Measurements from ENCODE around the gene WAPL. TPM values are rescaled to one million over a fixed set of nuclear protein-coding genes. Genes with fewer than 3 reads are reported as not detected.

WAPL gene
- polyA plus RNA-seq, 2 of the 4 experiments (the other 2 are of a cell fraction) = 15.4 to 25.6 TPM

DNA sequence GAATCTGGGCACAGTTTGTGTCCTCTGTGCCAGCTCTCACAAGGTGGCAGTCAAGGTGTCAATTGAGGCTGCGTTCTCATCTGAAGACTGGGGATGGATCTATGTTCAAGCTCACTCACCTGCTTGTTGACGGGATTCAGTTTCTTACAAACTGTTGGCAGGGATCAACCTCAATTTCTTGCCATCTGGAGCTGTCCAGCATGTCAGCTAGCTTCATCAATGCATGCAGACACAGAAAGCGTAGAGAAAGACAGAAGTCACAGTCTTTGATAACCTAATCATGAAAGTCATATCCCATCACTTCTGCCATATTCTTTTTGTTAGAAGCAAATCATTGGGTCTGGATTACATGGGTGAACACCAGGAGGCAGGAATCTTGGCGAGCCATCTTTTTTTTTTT is 32.0 kb upstream of the WAPL start:
- ATAC-seq (no peak), FAIRE-seq (no peak), DNase-seq (ENCODE audit: low read depth in 1 of 2, low spot score in 1 of 2) (no peak)
- WGBS (ENCODE audit: missing lambda C conversion rate) = 65% methylated on average over 4 of the region's 4 CpGs
- no peaks in the 10 kb centered on the region for H3K9me3 ChIP-seq
- H3K4me3 ChIP-seq = no peak overlapping the region
- no peak for TF ChIP-seq ZC3H11A (IDR thresholded peaks at IDR 0.05)
- TF ChIP-seq ZSCAN20 (CRISPR knock-in tag; IDR thresholded peaks at IDR 0.05) = no peak
- TF ChIP-seq REST (IDR thresholded peaks at IDR 0.05) = peak; percentile 56; the same call in 1 of the 2 replicates
- TF ChIP-seq PHF8 (IDR thresholded peaks at IDR 0.05; ENCODE audit: borderline replicate concordance, low read depth) = no peak
- no peak overlapping the region for H3K27ac ChIP-seq
- ChIA-PET CTCF (interaction anchor here (1.1 kb wide), 1 partner anchor 13 kb away, joined by 3 read pairs; no protein-coding TSS in a partner anchor), POLR2A (no interaction called here)
- H3K4me1 ChIP-seq = no peaks in the 10 kb centered on the region
- no peak overlapping the region for H3K4me2 ChIP-seq

DNA sequence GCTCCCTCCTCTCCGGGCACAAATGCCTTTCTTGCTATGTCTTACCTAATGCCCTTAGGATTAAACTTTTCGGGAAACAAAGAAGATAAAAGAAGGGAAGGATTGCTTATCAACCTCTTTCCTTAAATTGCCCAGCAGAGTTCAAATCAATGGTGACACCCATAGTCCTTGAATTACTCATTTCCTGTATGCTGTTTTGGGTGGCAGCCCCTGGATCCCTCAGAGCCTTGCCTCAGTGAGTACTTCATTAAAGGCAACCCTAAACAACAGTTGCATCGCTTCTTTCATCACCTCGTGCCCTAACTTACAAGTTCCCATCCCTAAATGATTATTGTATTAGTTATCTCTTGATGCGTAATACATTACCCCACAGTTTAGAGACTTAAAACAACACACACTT is 31.6 kb upstream of the WAPL start:
- POLR2A ChIA-PET = no interaction called here
- TF ChIP-seq ZC3H11A (IDR thresholded peaks at IDR 0.05) = no peak
- TF ChIP-seq JUNB (IDR thresholded peaks at IDR 0.05) = no peak
- no peak for TF ChIP-seq HOXB13 (CRISPR knock-in tag; IDR thresholded peaks at IDR 0.05; ENCODE audit: low read depth)
- no peak for TF ChIP-seq CBX8 (IDR thresholded peaks at IDR 0.05)
- TF ChIP-seq CTCF (IDR thresholded peaks at IDR 0.05) = no peak
- no peak for TF ChIP-seq NFE2L2 (conservative IDR thresholded peaks at IDR 0.05; ENCODE audit: low read length)
- TF ChIP-seq FOXS1 (CRISPR knock-in tag; IDR thresholded peaks at IDR 0.05) = no peak
- no peak for TF ChIP-seq MYC (IDR thresholded peaks at IDR 0.05; ENCODE audit: borderline replicate concordance, low read length)
- no peak for TF ChIP-seq MAFK (IDR thresholded peaks at IDR 0.05; ENCODE audit: partially characterized antibody)
- TF ChIP-seq EHF (CRISPR knock-in tag; IDR thresholded peaks at IDR 0.05) = no peak
- no peak for TF ChIP-seq BHLHE40 (IDR thresholded peaks at IDR 0.05; ENCODE audit: low read depth, low read length)
- no peak for FAIRE-seq
- CTCF ChIA-PET = no interaction called here
- no peak overlapping the region for H3K27ac ChIP-seq
- H3K4me2 ChIP-seq = no peak overlapping the region
- DNase-seq (ENCODE audit: low read depth in 1 of 2, low spot score in 1 of 2) = no peak
- H3K4me3 ChIP-seq = no peak overlapping the region
- no peak for ATAC-seq
- 67% methylated on average over 5 of the region's 5 CpGs for WGBS (ENCODE audit: missing lambda C conversion rate)
- no peaks in the 10 kb centered on the region for H3K4me1 ChIP-seq
- no peaks in the 10 kb centered on the region for H3K9me3 ChIP-seq

DNA sequence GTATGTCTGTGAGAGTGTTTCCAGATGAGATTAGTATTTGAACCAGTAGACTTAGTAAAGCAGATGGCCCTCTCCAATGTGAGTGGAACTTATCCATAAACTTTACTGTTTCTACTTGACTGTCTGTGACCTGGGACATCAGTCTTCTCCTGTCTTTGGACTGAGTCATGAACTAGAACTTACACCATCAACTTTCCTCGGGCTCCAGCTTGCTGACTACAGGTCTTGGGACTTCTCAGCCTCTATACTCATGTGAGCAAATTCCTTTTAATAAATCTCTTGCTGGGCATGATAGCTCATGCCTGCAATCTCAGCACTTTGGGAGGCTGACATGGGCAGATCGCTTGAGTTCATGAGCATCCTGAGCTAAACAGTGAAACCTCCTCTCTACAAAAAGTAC is 25.7 kb upstream of the WAPL start:
- H3K9me3 ChIP-seq = no peaks in the 10 kb centered on the region
- ChIA-PET POLR2A (no interaction called here), CTCF (interaction anchor here (1.7 kb wide), 1 partner anchor 37 kb away, joined by 4 read pairs; no protein-coding TSS in a partner anchor)
- H3K4me1 ChIP-seq = peaks cover 10% of the 10 kb centered on the region; the same call in 1 of the 3 replicates
- TF ChIP-seq FOSL2 (IDR thresholded peaks at IDR 0.05) (no peak), FOSL2 (CRISPR knock-in tag; IDR thresholded peaks at IDR 0.05) (no peak), FOSB (CRISPR knock-in tag; IDR thresholded peaks at IDR 0.05) (no peak), ZSCAN20 (CRISPR knock-in tag; IDR thresholded peaks at IDR 0.05) (no peak), CBX2 (IDR thresholded peaks at IDR 0.05; ENCODE audit: borderline replicate concordance, low read depth) (no peak), KDM5A (IDR thresholded peaks at IDR 0.05) (no peak), E2F6 (IDR thresholded peaks at IDR 0.05; ENCODE audit: borderline replicate concordance, low read depth) (no peak), ZNF302 (CRISPR knock-in tag; IDR thresholded peaks at IDR 0.05) (no peak), MAZ (IDR thresholded peaks at IDR 0.05; ENCODE audit: borderline replicate concordance, low read depth, low read length) (no peak), POLR2AphosphoS2 (conservative IDR thresholded peaks at IDR 0.05; ENCODE audit: low read length) (no peak), CHD4 (IDR thresholded peaks at IDR 0.05; ENCODE audit: borderline replicate concordance) (no peak), HDAC2 (IDR thresholded peaks at IDR 0.05) (no peak)
- 32% methylated on average over 2 of the region's 2 CpGs for WGBS (ENCODE audit: missing lambda C conversion rate)
- ATAC-seq (no peak), DNase-seq (ENCODE audit: low read depth in 1 of 2, low spot score in 1 of 2) (no peak), FAIRE-seq (no peak)
- no peak overlapping the region for H3K27ac ChIP-seq
- H3K4me3 ChIP-seq = no peak overlapping the region
- no peak overlapping the region for H3K4me2 ChIP-seq

Data from A549 (cell line).